ENCODE results near the gene TUBB2A. TPM values are rescaled to one million over a fixed set of nuclear protein-coding genes. Genes with fewer than 3 reads are reported as not detected.
A peak's percentile ranks its signal among the peaks of the same experiment; 100 is the strongest.
"Not testable (repeated sequence)": the region's sequence is repeated elsewhere in the genome, so short reads cannot be mapped to it uniquely, and the experiment has no call there.

TUBB2A gene
- 10.6 and 16.7 TPM in 2 replicates for total RNA-seq (2014; rRNA removed; shearing (Covaris generic))

GRCh38 chr6:3157131-3157933, at the start of gene TUBB2A:
Gene TUBB2A (minus strand): TSS chr6:3157544. CDS start chr6:3157463, 81 bp downstream.
- H3K9me3 ChIP-seq (replicated peaks) = no peaks in the 10 kb centered on the region
- H3K4me3 ChIP-seq = peak within 1 kb of the TSS; percentile 68
- peak; percentile 41 to 69 for DNase-seq
- no peak within 1 kb of the TSS for H3K27ac ChIP-seq
- no peaks in the 10 kb centered on the region for H3K36me3 ChIP-seq
- no peaks in the 10 kb centered on the region for H3K27me3 ChIP-seq
- no peaks in the 10 kb centered on the region; the same call in 1 of the 2 replicates for H3K4me1 ChIP-seq

- Histone ChIP-seq H3K4me1 (peaks cover 3% of the 10 kb centered on the region), H3K36me3 (no peaks in the 10 kb centered on the region), H3K4me3 (no peak overlapping the region), H3K27ac (no peak overlapping the region), H3K9me3 (replicated peaks) (no peaks in the 10 kb centered on the region), H3K27me3 (no peaks in the 10 kb centered on the region)
- no peak for DNase-seq
These were observed 49.1 kb upstream of the TUBB2A start for GRCh38 chr6:3206339-3207015.

GRCh38 chr6:3205913-3206312, 48.6 kb upstream of the TUBB2A start:
- Histone ChIP-seq H3K4me3 (no peak overlapping the region), H3K27ac (no peak overlapping the region), H3K9me3 (replicated peaks) (no peaks in the 10 kb centered on the region), H3K27me3 (no peaks in the 10 kb centered on the region), H3K36me3 (no peaks in the 10 kb centered on the region), H3K4me1 (peaks cover 3% of the 10 kb centered on the region)
- no peak for DNase-seq

- Histone ChIP-seq H3K27me3 (no peaks in the 10 kb centered on the region), H3K4me1 (peaks cover 3% of the 10 kb centered on the region), H3K27ac (no peak overlapping the region), H3K9me3 (replicated peaks) (no peaks in the 10 kb centered on the region), H3K4me3 (no peak overlapping the region), H3K36me3 (no peaks in the 10 kb centered on the region)
- no peak for DNase-seq
These were observed 47.6 kb upstream of the TUBB2A start for GRCh38 chr6:3204921-3205320.

- H3K9me3 ChIP-seq (replicated peaks) = no peaks in the 10 kb centered on the region
- DNase-seq = no peak
- H3K4me1 ChIP-seq = no peaks in the 10 kb centered on the region; the same call in 1 of the 2 replicates
- no peaks in the 10 kb centered on the region for H3K36me3 ChIP-seq
- H3K27ac ChIP-seq = no peak overlapping the region
- no peaks in the 10 kb centered on the region for H3K27me3 ChIP-seq
- H3K4me3 ChIP-seq = no peak overlapping the region
These were observed 45.8 kb upstream of the TUBB2A start for GRCh38 chr6:3202999-3203696.

- H3K27ac ChIP-seq = no peak overlapping the region
- DNase-seq = no peak
- H3K36me3 ChIP-seq = no peaks in the 10 kb centered on the region
- H3K4me1 ChIP-seq = no peaks in the 10 kb centered on the region
- no peaks in the 10 kb centered on the region for H3K27me3 ChIP-seq
- no peak overlapping the region for H3K4me3 ChIP-seq
- no peaks in the 10 kb centered on the region for H3K9me3 ChIP-seq (replicated peaks)
These were observed 44.0 kb upstream of the TUBB2A start for GRCh38 chr6:3201388-3201787.

GRCh38 chr6:3200682-3201081, 43.3 kb upstream of the TUBB2A start:
- Histone ChIP-seq H3K9me3 (replicated peaks) (no peaks in the 10 kb centered on the region), H3K27ac (no peak overlapping the region), H3K4me1 (no peaks in the 10 kb centered on the region), H3K27me3 (no peaks in the 10 kb centered on the region), H3K36me3 (no peaks in the 10 kb centered on the region), H3K4me3 (no peak overlapping the region)
- DNase-seq = no peak

- Histone ChIP-seq H3K27me3 (no peaks in the 10 kb centered on the region), H3K9me3 (replicated peaks) (no peaks in the 10 kb centered on the region), H3K4me1 (no peaks in the 10 kb centered on the region), H3K4me3 (no peak overlapping the region), H3K36me3 (no peaks in the 10 kb centered on the region), H3K27ac (no peak overlapping the region)
- DNase-seq = no peak
These were observed 42.0 kb upstream of the TUBB2A start for GRCh38 chr6:3199382-3199781.

- H3K27ac ChIP-seq; DNase-seq; H3K36me3 ChIP-seq; H3K4me1 ChIP-seq; H3K4me3 ChIP-seq; H3K9me3 ChIP-seq (replicated peaks); H3K27me3 ChIP-seq: not testable (repeated sequence)
These were observed 40.4 kb upstream of the TUBB2A start for GRCh38 chr6:3197734-3198133.

- Histone ChIP-seq H3K27ac (no peak overlapping the region), H3K4me1 (no peaks in the 10 kb centered on the region), H3K36me3 (no peaks in the 10 kb centered on the region), H3K4me3 (no peak overlapping the region), H3K27me3 (no peaks in the 10 kb centered on the region), H3K9me3 (replicated peaks) (no peaks in the 10 kb centered on the region)
- DNase-seq = no peak
These were observed 39.4 kb upstream of the TUBB2A start for GRCh38 chr6:3196770-3197169.

- H3K36me3 ChIP-seq = no peaks in the 10 kb centered on the region
- DNase-seq = peak; percentile 55 to 73
- no peaks in the 10 kb centered on the region for H3K9me3 ChIP-seq (replicated peaks)
- no peaks in the 10 kb centered on the region for H3K4me1 ChIP-seq
- peak overlapping the region; percentile 52 for H3K4me3 ChIP-seq
- no peaks in the 10 kb centered on the region for H3K27me3 ChIP-seq
- H3K27ac ChIP-seq = peak overlapping the region; percentile 33; the same call in 1 of the 2 replicates
These were observed 38.6 kb upstream of the TUBB2A start for GRCh38 chr6:3195695-3196497.

- no peak for DNase-seq
- no peaks in the 10 kb centered on the region for H3K27me3 ChIP-seq
- H3K36me3 ChIP-seq = no peaks in the 10 kb centered on the region
- H3K9me3 ChIP-seq (replicated peaks) = no peaks in the 10 kb centered on the region
- peak overlapping the region; percentile 52 for H3K4me3 ChIP-seq
- no peak overlapping the region; the same call in 1 of the 2 replicates for H3K27ac ChIP-seq
- no peaks in the 10 kb centered on the region for H3K4me1 ChIP-seq
These were observed 38.0 kb upstream of the TUBB2A start for GRCh38 chr6:3195420-3195694.

- H3K27me3 ChIP-seq = no peaks in the 10 kb centered on the region
- no peaks in the 10 kb centered on the region for H3K36me3 ChIP-seq
- no peaks in the 10 kb centered on the region for H3K4me1 ChIP-seq
- H3K9me3 ChIP-seq (replicated peaks) = no peaks in the 10 kb centered on the region
- peak in 1 of 2 experiments; percentile 24 for DNase-seq
- H3K4me3 ChIP-seq = peak overlapping the region; percentile 52
- no peak overlapping the region; the same call in 1 of the 2 replicates for H3K27ac ChIP-seq
These were observed 37.4 kb upstream of the TUBB2A start for GRCh38 chr6:3194535-3195419.
